ENCODE results near the gene SNCAIP. TPM values are rescaled to one million over a fixed set of nuclear protein-coding genes. Genes with fewer than 3 reads are reported as not detected.

SNCAIP gene
- 1.3 TPM for total RNA-seq
- long read RNA-seq, partial matches to known transcripts = 0 of 4 reads
- long read RNA-seq, other reads (novel, unspliced or antisense) = 2 of 4 reads

GRCh38 chr5:122311961-122312590 is at the start of gene SNCAIP:
Gene SNCAIP (plus strand): TSS chr5:122312237. CDS start chr5:122391135, 78,898 bp downstream.
- no peak for DNase-seq (ENCODE audit: low spot score)

GRCh38 chr5:122263352-122264030 is 48.5 kb upstream of the SNCAIP start:
- intact Hi-C loops (cut with DNase I) = no loop called here
- no peak for DNase-seq (ENCODE audit: low spot score)

More at GRCh38 chr5:122311961-122312590, at the start of gene SNCAIP:
- intact Hi-C loops (cut with DNase I) = no loop called here

- DNase-seq (ENCODE audit: low spot score) = no peak
- intact Hi-C loops (cut with DNase I) = no loop called here
Measured at GRCh38 chr5:122264610-122265009, 47.4 kb upstream of the SNCAIP start.

GRCh38 chr5:122267185-122267584 is 44.9 kb upstream of the SNCAIP start:
- DNase-seq (ENCODE audit: low spot score) = no peak
- intact Hi-C loops (cut with DNase I) = no loop called here

- intact Hi-C loops (cut with DNase I) = no loop called here
Measured at GRCh38 chr5:122273696-122274095, 38.3 kb upstream of the SNCAIP start.

GRCh38 chr5:122283592-122283991 is 28.4 kb upstream of the SNCAIP start:
- intact Hi-C loops (cut with DNase I) = no loop called here
- DNase-seq (ENCODE audit: low spot score) = no peak

More at GRCh38 chr5:122273696-122274095, 38.3 kb upstream of the SNCAIP start:
- DNase-seq (ENCODE audit: low spot score) = no peak

- intact Hi-C loops (cut with DNase I) = no loop called here
- no peak for DNase-seq (ENCODE audit: low spot score)
Measured at GRCh38 chr5:122286541-122286940, 25.5 kb upstream of the SNCAIP start.

- no peak for DNase-seq (ENCODE audit: low spot score)
- intact Hi-C loops (cut with DNase I) = no loop called here
Measured at GRCh38 chr5:122287101-122287500, 24.9 kb upstream of the SNCAIP start.

- DNase-seq (ENCODE audit: low spot score) = no peak
- intact Hi-C loops (cut with DNase I) = no loop called here
Measured at GRCh38 chr5:122291000-122291901, 20.8 kb upstream of the SNCAIP start.

- no peak for DNase-seq (ENCODE audit: low spot score)
- intact Hi-C loops (cut with DNase I) = no loop called here
Measured at GRCh38 chr5:122292332-122292731, 19.7 kb upstream of the SNCAIP start.

- intact Hi-C loops (cut with DNase I) = no loop called here
- DNase-seq (ENCODE audit: low spot score) = no peak
Measured at GRCh38 chr5:122295138-122295537, 16.9 kb upstream of the SNCAIP start.

GRCh38 chr5:122296871-122297270 is 15.2 kb upstream of the SNCAIP start:
- intact Hi-C loops (cut with DNase I) = no loop called here
- DNase-seq (ENCODE audit: low spot score) = no peak

GRCh38 chr5:122297587-122298298 is 14.3 kb upstream of the SNCAIP start:
- DNase-seq (ENCODE audit: low spot score) = no peak
- intact Hi-C loops (cut with DNase I) = no loop called here

- intact Hi-C loops (cut with DNase I) = no loop called here
- DNase-seq (ENCODE audit: low spot score) = no peak
Measured at GRCh38 chr5:122300374-122300773, 11.7 kb upstream of the SNCAIP start.

- intact Hi-C loops (cut with DNase I) = no loop called here
- DNase-seq (ENCODE audit: low spot score) = no peak
Measured at GRCh38 chr5:122301016-122301415, 11.0 kb upstream of the SNCAIP start.

- intact Hi-C loops (cut with DNase I) = no loop called here
- no peak for DNase-seq (ENCODE audit: low spot score)
Measured at GRCh38 chr5:122304471-122305215, 7.4 kb upstream of the SNCAIP start.

GRCh38 chr5:122306461-122306860 is 5.6 kb upstream of the SNCAIP start:
- intact Hi-C loops (cut with DNase I) = no loop called here

GRCh38 chr5:122310889-122311288 is 1.1 kb upstream of the SNCAIP start:
- DNase-seq (ENCODE audit: low spot score) = no peak

More at GRCh38 chr5:122306461-122306860, 5.6 kb upstream of the SNCAIP start:
- no peak for DNase-seq (ENCODE audit: low spot score)

GRCh38 chr5:122311497-122311960 is 508 bp upstream of the SNCAIP start:
- intact Hi-C loops (cut with DNase I) = no loop called here
- no peak for DNase-seq (ENCODE audit: low spot score)

More at GRCh38 chr5:122310889-122311288, 1.1 kb upstream of the SNCAIP start:
- intact Hi-C loops (cut with DNase I) = no loop called here

Data from cardiac septum (tissue), 1 donor.